Measurements from ENCODE around the gene TCL1B.
"Not testable (repeated sequence)": the region's sequence is repeated elsewhere in the genome, so short reads cannot be mapped to it uniquely, and the experiment has no call there.

- TF ChIP-seq, protein P1, sequence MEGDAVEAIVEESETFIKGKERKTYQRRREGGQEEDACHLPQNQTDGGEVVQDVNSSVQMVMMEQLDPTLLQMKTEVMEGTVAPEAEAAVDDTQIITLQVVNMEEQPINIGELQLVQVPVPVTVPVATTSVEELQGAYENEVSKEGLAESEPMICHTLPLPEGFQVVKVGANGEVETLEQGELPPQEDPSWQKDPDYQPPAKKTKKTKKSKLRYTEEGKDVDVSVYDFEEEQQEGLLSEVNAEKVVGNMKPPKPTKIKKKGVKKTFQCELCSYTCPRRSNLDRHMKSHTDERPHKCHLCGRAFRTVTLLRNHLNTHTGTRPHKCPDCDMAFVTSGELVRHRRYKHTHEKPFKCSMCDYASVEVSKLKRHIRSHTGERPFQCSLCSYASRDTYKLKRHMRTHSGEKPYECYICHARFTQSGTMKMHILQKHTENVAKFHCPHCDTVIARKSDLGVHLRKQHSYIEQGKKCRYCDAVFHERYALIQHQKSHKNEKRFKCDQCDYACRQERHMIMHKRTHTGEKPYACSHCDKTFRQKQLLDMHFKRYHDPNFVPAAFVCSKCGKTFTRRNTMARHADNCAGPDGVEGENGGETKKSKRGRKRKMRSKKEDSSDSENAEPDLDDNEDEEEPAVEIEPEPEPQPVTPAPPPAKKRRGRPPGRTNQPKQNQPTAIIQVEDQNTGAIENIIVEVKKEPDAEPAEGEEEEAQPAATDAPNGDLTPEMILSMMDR (IDR thresholded peaks at IDR 0.05) = not testable (repeated sequence)
- not testable (repeated sequence) for TF ChIP-seq ELK1 (IDR thresholded peaks at IDR 0.05; ENCODE audit: low read depth, low read length); SMC3 (IDR thresholded peaks at IDR 0.05); MAX (IDR thresholded peaks at IDR 0.05); REST (IDR thresholded peaks at IDR 0.05); RAD21 (conservative IDR thresholded peaks at IDR 0.05 in 1 of 2, IDR thresholded peaks at IDR 0.05 in 1 of 2); POLR2A (IDR thresholded peaks at IDR 0.05; ENCODE audit: low read length); KDM5A (IDR thresholded peaks at IDR 0.05)
Measured at GRCh38 chr14:95729402-95730028, 43.3 kb downstream of the TCL1B start.
